SK-N-DZ (cell line): ENCODE measurements around the gene FOXP1.

ENCODE experiments used
- DNase-seq: peaks from one replicate; pipeline ENCODE4 v3.0.0-alpha.2; 2015; ENCODE audit warnings: low spot score

Gene FOXP1

DNA sequence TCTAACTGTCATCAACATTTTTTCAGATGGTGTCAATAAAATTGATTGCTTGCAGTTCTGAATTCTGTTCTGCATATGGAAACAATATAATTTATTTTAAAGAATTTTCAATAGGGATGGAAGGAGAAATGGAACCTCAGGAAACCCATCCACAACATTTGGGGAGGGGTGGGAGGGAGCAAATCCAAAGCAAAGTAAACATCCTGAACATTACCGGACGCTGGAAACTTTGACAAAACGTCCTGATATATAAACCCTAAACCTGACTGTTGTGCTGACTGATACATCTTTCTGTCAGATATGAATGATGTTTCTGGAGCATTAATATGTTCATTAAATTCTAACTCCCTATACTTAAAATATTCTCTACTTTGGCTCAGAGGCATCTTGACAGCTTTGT, 479.0 kb downstream of the FOXP1 start:
- no peak for DNase-seq

DNA sequence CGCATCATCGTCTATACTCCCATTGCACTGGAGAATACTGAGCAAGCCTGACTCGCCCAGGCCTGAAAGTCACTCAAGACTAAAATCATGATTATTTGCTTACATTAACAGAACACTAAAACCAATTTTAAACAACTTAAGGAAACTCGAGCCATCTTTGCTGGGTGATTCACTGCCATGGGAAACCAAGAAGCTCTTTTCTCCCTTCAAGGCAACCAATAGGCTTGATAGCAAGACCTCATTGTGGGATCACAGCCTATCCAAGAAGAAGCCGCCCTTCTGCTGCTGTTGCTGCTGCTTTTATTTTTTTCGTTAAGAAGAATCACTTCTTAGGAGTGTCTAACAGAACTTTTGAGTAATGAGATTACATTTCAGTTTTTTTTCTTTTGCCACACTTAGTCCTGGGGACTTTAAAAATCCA, 479.4 kb downstream of the FOXP1 start:
- no peak for DNase-seq

DNA sequence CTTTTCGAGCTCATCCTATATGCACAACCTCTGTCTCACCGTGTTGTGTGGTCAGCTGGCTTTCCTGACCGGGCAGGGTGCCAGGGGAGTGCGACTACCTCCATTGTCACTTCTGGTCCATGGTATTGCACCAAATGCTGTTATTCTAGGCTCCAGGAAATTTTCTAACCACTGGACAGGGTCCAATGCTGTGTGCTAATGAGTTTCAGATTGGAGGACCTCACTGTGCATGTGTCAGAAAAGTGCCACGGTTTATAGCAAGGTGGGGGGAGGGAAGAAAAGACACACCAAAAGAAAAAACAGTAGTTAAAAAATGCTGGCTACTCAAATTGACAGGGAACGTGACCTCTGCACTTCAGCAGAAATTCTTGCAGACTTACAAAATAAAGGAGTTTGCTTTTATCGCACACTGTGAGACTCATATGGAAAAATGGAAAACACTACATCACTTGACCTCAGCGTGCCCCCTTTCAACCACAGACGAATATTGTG, 480.1 kb downstream of the FOXP1 start:
- no peak for DNase-seq

DNA sequence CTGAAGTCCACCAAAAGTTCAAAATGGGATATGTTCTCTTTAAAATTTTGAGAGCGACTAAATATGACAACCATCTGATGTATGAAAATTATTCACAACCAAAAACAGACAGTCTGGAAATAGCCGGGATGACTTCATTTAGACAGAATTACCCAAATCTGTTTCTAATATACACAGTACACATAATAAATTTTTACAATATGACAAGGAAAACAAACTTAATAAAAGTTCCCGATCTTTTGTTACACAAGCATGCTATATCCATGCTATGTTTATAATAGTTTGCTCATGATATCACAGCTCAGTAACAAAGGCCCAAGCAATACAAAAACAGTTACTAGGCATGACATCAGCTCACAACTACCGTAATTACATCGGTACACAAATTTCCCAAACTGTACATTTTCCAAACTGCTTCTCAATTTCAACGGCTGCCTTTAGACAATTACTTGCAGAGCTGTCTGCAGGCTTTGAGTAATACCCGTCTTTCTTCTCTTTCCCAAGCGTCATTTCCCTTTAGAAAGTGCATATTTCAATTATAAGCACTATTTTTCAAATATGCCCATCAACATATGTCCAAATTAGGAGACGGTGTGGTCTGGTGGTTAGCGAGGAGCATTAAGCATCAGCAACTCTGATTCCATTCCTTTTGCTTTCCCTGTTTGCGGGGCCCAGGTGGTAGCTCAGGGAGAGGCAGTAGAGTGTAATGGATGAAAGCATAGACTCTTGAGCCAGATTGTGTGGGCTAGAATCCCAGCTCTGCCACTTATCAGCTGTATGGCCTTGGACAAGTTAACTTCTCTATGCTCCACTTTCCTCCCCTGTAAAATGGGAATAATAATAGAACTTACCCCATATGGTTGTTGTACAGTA, 481.2 kb downstream of the FOXP1 start:
- DNase-seq, result no peak

DNA sequence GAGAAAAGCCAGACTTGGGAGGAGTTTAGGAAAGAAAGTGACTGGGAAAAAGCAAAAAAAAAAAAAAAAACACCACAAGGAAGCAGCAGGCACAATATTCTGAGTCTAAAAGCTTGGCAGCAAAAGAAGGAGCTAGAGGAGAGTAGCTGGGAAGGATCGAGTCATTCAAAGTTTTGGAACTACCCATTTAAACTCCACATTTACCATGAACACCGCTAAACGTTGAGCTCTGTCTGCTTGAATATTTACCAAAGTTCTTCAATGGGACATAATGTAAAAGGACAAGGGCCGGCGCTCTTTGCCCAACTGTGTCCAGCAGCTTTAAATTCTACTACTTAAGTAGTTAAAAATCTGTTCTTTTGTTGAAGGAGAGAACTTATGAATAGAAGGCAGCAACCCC, 481.9 kb downstream of the FOXP1 start:
- DNase-seq, result no peak

DNA sequence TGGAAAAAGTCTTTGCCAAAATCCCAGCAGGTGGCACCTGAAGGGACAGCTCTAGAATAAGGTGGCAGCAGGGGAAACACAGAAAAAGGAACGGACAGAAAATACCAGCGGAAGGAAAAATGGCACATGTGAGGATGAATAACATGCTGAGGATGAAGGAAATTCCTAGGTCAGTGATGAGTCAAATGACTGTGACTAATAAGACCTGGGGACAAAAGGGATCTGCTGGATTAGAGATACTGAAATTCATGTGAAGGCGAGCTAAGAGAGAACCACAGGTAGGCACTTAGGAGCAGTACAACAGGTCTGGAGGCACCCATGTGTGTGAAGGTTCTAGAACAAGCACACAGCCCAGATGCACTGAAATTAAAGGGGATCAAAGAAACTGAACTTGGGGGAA, 482.5 kb downstream of the FOXP1 start:
- no peak for DNase-seq

DNA sequence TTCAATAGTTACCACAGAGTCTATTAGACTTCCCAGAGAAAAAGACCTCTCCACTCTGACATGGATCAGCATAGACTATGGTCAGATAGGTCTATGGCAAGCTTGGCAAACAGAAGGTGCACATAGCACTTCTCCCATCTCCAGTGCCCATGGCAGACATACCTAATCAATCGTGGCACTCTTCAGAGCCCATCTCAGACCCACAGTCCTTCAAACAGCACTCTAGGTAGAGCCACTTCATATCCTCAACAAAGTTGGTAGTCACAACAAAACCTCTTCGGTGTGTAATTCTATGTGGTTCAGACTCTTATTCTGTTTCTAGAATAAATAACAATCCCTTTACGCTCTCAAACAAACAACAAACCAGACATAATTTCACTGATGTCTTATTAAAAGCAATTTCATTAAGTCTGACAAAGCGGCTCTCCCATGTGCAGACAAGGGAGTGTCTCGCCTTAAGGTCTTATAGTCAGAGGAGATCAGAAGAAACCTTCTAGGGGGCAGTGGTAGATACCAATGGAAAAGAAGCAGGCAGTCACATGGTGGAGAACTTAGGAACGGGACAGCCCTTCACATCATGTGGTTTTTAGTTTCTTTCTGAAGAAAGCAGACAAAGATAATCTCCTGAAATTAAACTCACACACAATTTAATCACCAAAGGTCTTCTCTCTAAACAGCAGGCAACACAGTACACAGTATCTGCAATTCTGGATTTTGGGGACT, 483.4 kb downstream of the FOXP1 start:
- no peak for DNase-seq

DNA sequence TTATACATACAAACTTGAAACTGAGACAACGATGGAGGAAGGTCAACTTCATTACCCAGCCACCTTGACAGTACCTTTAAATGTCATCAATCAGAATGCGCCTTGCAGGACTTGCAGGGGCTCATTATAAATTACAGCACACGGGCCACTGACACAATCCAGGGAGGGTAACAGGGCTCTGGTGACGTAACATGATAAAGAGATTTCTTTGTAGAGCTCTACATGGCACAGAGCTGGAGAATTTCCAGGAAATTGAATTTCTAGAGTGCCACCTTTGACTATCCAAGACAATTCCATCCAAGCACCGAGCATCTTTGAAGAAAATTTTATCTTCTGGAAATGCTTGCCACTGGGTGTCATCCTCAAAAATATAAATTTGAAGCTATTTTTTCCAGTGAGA, 486.0 kb downstream of the FOXP1 start:
- peak; percentile 74 for DNase-seq

DNA sequence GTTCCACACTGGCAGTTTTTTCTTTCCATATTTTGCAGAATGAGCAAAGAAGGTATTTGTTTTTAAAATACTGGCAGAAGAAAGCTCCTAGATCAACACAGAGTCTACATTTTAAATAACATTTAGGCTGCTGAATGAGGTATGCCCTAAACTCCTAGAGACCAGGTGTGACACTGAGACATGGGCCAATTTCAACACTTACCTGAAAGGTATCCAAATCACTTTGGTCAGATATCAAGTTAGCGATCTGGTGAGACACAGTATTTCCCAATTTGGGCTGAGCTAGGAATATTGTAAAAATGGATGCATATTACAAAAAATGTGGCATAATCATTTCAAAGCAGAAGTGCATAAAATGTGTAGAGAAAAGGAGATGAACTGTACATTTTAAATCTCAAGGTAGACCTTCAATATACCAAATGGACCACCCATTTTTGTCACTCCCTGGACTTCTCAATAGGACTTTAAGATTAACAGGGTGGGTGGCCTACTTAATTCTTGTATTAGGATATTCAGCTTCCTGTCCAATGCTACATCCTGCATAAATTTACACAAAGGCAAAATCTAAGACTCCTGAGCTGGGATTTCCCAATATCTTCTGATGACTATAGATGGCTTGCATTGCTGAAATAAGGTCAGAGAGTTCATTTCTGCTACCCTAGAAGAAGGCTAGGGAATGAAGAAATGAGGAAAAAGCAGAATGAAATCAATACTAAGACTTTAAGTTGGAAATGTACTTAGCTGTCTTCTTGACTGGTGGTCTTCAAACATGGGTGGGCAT, 487.8 kb downstream of the FOXP1 start:
- no peak for DNase-seq

DNA sequence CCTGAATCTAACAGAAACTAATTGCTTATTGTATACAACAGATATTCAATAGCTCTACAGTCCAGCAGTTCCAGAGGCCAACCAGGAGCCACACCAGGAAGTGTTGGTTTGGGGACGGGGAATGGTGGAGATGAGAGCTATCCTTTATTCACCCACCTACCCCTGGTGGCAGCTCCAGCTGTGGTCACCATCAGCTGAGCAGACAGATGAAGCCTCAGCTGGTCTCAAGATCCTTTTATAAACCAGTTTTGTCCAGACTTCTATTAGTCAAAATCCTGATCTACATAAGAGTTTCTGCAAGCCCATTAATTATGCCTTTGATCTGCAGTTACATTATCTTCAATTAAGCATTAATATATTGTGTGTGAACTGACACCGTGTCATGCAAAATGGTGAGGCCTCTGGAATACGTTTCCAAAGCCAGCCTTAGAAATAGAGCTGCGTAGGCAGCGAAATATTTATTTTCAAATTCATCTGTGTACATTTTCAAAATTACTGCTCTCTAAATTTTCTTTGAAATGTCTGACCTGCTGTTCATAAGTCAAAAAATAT, 488.8 kb downstream of the FOXP1 start:
- no peak for DNase-seq

DNA sequence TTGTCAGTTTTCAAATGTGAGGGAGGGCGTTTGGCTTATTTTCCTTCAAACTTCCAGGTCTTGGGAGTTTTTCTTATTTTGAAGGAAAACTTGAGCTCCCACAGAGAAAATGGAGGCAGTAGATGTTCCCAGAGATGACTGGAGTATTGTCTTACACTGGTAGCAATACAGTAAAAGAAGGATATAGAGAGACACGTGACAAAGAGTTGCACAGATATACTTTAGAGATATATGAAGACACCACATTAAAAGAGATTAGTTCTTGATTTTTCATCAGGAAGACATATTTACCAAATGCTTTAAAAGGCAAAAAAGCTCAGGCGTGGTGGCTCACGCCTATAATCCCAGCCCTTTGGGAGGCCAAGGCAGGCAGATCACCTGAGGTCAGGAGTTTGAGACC, 490.9 kb downstream of the FOXP1 start:
- no peak for DNase-seq

DNA sequence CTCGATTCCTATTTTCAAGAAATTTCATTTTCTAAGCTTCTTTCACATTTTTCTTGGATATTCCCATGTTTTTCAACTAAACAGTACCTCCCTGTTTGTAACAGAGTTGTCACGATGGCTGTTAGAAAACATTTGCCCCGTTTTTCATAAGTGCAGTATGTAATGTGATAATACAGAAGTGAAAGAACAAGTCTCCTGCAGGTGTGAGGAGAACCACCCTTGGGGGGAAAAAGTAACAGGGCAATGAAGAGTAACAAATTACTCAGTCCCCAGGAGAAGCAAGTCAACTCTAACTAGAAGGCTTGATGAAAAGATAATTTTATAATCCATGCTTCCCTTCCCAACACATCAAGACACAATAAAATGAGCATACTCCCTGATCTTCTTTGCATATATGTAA, 493.3 kb downstream of the FOXP1 start:
- no peak for DNase-seq

DNA sequence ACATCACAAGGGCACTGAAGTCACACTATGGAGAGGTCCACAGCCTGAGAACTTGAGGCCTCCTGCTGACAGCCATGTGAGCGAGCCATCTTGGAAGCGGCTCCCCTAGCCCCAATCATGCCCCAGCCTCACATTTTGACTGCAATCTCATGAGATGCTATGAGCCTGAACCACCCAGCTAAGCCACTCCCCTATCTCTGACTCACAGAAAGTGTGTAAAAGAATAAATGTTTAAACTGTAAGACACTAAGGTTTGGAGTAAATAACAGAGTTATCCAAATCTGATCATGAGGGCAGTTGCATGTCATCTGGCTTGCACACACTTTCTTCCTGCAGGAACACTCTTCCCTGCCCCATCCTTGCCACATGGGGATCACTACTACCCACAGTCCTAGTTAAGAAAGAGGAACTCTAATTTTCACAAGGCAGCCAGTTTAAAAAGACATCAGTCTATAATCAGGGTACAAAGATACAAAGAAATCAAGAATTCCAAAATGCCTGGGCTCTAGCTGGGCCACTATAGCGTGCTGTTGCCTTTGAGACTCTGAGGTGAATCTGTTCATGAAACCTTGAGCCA, 494.2 kb downstream of the FOXP1 start:
- no peak for DNase-seq

DNA sequence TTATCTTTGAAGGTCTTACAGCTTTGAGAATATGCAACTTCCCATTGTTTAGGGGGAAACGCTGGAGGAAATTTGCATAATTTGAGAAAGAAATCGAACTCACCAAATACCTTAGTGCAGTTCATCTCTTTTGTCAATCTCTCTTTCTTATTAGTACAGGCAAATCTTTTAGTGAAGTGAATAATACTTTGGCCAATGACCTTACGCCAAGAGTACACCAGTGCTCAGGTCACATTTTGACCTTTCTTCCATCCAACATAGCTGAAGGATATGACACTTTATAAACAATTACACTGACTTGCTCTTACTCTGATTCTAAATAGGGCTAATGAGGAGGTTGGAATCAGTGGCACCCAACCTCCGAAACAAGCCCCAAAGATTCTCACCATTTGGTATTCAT, 494.8 kb downstream of the FOXP1 start:
- no peak for DNase-seq

DNA sequence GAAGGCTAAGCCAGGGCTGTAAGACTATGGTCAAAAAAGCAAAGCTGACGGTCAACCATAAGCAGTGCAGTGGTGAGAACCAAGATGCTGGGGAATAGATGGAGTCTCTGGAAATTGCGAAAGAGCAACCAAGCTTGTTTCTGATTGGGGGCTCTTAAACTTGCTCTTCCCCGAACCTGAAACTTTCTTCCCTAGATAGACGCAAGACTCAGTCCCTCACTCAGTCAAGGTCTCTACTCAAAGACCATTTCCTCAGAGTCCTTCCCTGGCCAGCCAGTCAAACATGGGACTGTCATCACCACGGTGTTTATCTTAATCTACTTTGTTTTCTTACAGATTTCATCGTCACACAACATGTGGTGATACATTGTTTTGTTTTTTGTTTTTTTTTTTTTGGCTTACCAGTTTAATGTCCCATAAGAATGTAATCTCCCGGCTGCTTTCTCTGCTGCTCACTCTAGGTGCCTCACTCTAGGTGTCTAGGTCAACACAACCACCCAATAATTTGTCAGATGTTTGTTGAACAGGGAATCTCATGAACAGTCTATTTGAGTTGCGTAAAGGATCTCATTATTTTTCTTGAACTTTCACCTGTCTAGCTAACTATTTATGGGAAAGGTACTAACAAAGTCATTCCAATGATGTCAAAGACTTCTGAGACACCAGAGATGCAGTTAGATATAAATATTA, 495.4 kb downstream of the FOXP1 start:
- DNase-seq, result no peak

DNA sequence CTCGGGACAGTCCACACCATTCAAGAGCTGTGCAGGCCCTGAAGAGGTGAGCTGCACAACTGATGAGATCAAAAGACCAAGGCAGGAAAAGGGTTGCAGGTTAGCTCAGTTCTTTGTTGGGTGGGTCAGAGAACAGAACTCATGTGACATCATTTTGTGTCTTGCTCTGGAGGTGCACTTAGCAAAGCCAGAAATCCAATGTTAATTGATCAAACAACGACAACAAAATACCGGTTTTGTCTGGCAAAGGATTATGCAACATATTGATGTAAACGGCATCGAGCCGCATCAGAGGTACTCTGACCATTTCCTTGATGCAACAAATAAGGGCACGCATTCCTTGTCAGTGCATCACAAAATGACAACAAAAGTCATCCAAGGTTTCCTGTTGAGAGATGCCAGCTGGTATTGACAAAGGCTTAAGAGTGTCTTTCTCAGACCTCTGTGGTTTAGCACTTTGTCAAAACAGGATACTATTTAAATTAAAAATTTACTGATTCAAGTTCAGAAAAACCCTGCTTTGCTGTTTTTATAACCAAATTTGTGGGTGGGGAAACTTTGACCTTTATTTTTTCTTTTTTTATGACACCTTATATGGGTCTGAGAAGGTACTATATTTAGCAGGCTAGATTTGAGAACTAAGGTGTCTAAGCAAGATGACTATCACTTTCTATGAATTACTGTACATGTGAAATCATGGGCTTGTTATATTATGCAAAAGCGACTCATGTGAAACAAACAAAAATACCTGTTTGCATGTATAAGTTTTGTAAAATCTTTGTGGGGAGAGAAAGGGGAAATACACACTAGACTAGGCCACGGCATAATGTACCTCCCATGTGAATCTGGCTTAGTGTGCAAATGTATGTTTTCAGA, 496.1 kb downstream of the FOXP1 start:
- DNase-seq, result no peak

DNA sequence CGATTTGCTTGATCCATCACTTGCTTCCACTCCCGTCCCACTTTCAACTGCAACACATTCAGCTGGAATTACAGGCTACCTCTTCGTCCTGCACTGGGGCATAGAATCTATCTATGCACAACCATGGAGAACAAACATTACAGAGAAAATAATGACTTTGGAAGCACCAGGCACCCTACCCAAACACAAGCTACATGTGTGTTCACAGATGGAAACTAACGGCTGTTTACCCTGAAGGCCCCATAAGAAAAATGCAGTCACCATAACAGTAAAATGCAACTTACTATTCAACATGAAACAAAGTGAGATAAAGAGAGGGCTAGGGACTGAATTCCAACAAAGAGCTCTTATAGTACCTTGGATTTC, 496.8 kb downstream of the FOXP1 start:
- no peak for DNase-seq

DNA sequence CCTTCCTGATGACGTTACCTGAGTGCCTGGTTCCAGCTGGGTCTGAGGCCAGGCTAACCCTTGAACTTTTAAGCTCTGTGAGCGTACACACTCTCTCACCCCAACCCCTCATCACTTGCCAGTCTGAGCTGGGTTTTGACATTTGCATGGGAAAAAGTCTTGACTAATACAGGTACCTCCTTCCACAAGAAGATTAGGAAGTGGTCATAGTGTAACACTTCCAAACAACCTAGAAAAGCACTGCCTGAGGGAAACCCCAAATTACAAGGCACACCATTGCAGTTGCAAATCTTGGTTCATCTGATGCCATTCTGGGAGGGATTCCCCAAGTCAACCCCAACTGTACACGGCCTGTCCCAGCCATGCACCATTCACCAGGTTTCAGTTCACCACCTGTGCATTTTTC, 499.8 kb downstream of the FOXP1 start:
- no peak for DNase-seq

DNA sequence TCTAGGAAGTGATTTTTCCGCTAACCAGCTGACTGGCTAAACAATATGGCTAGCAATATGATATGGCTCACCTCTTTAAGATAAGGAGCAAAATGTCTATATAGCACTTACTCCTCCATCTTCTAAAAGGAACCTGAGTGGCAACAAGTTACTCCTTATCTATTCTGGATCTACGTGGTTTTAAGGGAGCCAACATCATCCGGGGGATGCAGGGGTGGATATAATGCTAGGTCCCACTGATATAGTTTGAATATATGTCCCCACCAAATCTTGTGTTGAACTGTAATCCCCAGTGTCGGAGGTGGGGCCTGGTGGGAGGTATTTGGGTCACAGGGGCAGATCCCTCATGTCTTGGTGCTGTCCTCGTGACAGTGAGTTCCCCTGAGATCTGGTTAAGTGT, 500.7 kb downstream of the FOXP1 start:
- DNase-seq, result no peak

DNA sequence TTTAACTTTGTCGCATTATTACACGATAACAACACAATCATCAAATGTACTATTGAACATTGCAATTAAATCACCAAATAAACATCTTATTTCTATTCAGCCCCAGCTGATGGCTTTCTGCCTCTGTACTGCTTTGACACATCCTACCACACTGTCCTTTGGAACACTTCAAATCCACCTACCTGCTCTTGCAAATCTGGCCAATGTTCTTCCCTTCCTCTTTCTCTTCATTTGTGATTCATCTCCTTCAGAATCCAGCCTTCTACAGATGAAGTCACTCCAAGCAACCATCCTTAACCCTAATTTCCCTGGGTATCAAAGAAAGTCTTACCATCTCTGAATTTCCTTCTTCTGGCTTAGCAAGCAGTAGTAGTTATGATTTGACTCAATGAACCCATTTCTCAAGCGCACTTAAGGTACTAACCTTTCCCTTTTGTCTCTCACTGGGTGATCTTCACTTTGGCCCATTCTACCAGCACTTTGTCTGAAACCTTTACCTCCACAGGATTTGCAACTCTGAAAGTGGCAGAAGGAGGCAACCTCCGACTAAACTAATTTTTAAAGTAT, 502.9 kb downstream of the FOXP1 start:
- DNase-seq, result no peak
